Memory B cell (primary cell): ENCODE data around the gene AHSP.
A peak's percentile ranks its signal among the peaks of the same experiment; 100 is the strongest.
"Not testable (repeated sequence)": the region's sequence is repeated elsewhere in the genome, so short reads cannot be mapped to it uniquely, and the experiment has no call there.

Experiments used
- ATAC-seq: fragments of 150-1000 bp; cut with Tn5 transposase; 2 replicates; pipeline ENCODE4 v1.10.0; 2021; ENCODE audit warnings: low read depth, mild to moderate bottlenecking, moderate library complexity
- DNase-seq, 2 donors: peaks; one replicate each; pipeline ENCODE4 v3.0.0; 2022; ENCODE audit warnings: low spot score in 2 of 2
- H3K27ac Mint-ChIP-seq: one replicate; pipeline ENCODE4 v1.8.0; 2022; ENCODE audit warnings: mild to moderate bottlenecking, moderate library complexity, mixed read lengths
- H3K27me3 Mint-ChIP-seq: one replicate; pipeline ENCODE4 v1.8.0; 2022; ENCODE audit warnings: mixed read lengths
- H3K36me3 Mint-ChIP-seq: one replicate; pipeline ENCODE4 v1.8.0; 2022; ENCODE audit warnings: mild to moderate bottlenecking, mixed read lengths
- H3K4me1 Mint-ChIP-seq: one replicate; pipeline ENCODE4 v1.8.0; 2022; ENCODE audit warnings: mixed read lengths
- H3K4me3 Mint-ChIP-seq: one replicate; pipeline ENCODE4 v1.8.0; 2022; ENCODE audit warnings: mild to moderate bottlenecking, moderate library complexity, mixed read lengths
- H3K9me3 Mint-ChIP-seq: one replicate; pipeline ENCODE4 v1.8.0; 2022; ENCODE audit warnings: mixed read lengths

Gene AHSP

DNA sequence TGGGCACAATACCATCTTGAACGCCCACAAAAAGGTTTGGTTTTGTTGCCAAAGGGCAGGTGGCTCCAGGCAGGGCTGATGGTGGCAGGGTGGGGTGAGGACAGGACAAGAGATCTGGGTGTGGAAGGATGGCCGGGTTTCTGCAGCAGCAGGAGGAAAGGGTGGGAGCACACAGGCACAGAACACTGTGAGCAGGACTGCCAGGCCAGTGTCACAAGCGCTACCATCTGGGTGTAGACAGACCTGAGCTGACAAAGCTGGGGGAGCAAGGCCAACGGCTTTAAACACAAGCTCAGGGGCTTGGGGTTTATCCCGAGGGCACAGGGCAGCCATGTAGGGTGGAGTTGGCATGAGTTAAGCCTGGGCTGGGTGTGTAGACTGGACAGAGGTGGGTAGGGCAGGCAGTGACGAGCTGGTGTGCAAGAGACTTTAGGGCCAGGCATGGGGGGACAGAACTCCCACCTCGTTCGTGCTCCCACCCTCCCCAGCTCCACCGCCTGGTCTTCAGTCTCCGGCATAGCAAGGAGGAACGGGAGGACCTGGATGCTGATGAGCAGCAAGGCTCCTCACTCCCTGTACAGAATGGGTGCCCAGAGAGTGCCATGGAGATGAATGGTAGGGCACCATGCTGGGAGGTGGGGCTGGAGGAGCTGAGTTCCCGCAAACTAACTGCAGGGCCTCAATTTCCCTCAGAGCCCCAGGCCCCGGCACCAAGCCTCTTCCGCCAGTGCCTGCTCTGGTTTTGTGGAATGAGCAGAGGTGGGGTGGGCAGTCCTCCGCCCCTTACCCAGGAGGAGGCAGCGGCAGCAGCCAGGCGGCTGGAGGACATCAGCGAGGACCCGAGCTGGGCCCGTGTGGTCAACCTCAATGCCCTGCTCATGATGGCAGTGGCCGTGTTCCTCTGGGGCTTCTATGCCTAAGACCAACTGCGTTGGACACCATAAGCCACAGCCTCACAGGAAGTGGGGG, 37.8 kb upstream of the AHSP start:
- Mint-ChIP-seq H3K27me3 (no peaks in the 10 kb centered on the region), H3K4me3 (peak overlapping the region; percentile 17), H3K27ac (no peak overlapping the region), H3K36me3 (peaks cover 9% of the 10 kb centered on the region), H3K9me3 (no peaks in the 10 kb centered on the region), H3K4me1 (peaks cover 3% of the 10 kb centered on the region)
- DNase-seq (no peak), ATAC-seq (no peak)

DNA sequence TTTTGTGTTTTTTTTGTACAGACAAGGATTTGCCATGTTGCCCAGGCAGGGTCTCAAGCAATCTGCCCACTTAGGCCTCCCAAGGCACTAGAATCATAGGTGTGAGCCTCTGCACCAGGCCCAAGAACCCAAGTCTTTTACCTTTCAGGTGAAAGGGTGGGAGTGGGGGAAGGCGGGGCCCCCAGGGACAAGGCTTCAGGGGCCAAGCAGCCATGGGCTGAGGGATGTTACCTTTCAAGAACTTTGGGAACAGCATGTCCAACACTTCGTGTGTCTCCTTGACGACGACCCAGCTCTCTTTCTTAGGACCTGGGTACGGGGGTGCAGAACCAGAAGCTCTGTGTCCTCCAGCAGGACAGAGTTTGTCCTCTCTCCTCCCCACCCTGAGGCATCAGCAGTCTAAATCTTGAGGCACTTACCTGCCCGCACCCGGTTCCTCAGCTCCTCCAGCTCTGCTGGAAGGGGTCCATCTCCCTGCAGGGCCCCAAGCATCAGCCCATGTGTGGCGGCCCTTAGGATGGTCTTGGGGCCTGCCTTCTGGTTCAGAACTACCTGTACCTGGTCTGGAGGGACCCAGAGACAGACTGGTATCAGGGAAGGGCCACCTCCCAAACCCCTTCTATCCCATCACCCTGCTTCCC, 35.8 kb upstream of the AHSP start:
- Mint-ChIP-seq H3K4me1 (no peaks in the 10 kb centered on the region), H3K36me3 (peaks cover 9% of the 10 kb centered on the region), H3K27me3 (no peaks in the 10 kb centered on the region), H3K9me3 (no peaks in the 10 kb centered on the region), H3K4me3 (no peak overlapping the region), H3K27ac (no peak overlapping the region)
- DNase-seq (no peak), ATAC-seq (no peak)

DNA sequence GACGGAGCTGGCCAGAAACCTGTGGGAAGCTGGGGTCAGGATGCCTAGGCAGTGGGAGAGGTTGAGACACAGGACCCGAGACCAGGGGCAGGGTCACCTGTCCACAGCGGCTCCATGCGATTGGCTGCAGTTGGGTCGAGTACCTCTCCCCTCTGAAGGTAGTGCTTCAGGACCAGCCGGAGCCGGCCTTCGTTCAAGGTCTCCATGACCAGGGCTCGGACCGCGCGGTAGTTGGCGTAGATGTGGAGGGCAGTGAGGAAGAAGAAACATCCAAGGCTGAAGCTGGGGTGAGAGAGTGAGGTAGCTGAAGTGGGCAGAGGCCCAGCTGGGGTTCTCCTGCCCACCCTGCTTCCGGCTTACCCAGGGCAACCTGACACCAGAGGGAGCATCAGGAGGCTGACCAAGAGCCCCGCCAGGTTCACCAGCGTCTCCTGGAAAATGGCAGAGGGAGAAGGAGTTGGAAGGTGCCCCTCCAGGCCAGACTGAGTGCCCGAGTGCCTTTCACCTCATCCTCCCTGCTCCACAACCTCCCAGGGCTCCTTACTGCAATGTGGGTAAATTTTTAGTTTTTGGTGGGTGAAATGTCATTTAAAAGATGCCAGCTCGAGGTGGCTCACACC, 34.1 kb upstream of the AHSP start:
- no peak overlapping the region for H3K4me3 Mint-ChIP-seq
- H3K27ac Mint-ChIP-seq: no peak overlapping the region
- DNase-seq (no peak), ATAC-seq (no peak)
- H3K36me3 Mint-ChIP-seq: peaks cover 20% of the 10 kb centered on the region
- no peaks in the 10 kb centered on the region for H3K4me1 Mint-ChIP-seq
- H3K27me3 Mint-ChIP-seq: no peaks in the 10 kb centered on the region
- no peaks in the 10 kb centered on the region for H3K9me3 Mint-ChIP-seq

DNA sequence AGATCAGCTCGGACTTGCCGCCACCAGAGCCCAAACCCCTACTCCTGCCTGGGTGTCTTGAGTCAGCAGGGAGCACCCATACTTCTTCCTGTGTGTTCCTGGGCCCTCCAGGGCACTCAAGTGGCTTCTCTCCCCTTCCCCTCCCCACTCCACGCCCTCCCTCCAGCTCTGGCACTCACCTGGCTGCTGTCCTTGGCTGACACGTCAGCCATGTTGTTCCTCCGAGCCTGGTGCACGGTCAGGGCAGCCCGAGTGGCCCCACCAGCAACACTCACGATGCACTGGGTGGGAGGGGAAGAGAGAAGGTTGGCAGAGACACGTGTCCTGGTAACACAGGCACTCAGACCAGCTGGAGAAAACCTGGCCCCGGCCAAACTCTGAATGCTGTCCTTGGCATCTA, 31.0 kb upstream of the AHSP start:
- DNase-seq: no peak

DNA sequence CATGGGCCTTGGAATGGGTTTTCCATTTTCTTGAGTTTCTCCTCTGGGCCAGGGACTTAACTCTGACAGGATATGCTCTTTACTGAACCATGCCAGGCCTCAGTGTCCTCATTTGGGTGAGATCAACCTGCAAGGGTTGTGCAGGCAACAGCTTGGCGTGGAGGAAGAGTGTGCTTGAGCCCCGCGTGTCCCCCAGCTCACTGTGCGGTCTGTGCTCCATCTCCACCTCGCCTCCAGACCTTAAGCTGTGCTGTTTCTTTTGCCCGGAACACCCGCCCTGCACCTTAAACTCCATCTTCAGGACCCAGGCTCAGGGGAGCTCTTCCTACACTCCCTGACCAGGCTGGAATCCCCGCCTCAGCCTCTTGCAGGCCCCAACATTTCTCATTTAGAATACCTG, 29.2 kb upstream of the AHSP start:
- H3K27me3 Mint-ChIP-seq: no peaks in the 10 kb centered on the region
- peaks cover 20% of the 10 kb centered on the region for H3K36me3 Mint-ChIP-seq
- no peak for DNase-seq
- H3K4me3 Mint-ChIP-seq: no peak overlapping the region
- ATAC-seq: no peak
- H3K4me1 Mint-ChIP-seq: peaks cover 5% of the 10 kb centered on the region
- no peaks in the 10 kb centered on the region for H3K9me3 Mint-ChIP-seq
- H3K27ac Mint-ChIP-seq: no peak overlapping the region

More for the DNA sequence above, 31.0 kb upstream of the AHSP start:
- Mint-ChIP-seq H3K27ac (no peak overlapping the region), H3K9me3 (no peaks in the 10 kb centered on the region), H3K27me3 (no peaks in the 10 kb centered on the region), H3K4me3 (no peak overlapping the region), H3K4me1 (peaks cover 3% of the 10 kb centered on the region), H3K36me3 (peaks cover 24% of the 10 kb centered on the region)
- ATAC-seq: no peak

DNA sequence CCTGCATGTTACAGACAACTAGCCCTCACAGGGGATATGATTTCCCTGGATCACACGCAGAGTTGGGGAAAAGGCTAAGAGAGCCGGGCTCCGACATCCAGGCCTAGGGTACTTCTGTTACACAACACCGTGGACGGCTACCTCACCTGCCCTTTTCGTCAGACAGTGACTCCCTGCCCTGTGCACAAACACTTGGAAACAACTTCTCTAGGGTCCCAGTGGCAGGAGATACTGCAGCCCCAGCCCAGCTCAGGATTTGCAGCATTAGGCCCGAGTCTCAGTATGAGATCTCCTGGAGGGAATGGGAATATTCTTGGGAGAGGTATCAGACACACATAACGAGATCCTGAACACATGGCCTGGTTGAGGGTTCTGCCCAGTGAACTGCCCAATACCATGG, 27.8 kb upstream of the AHSP start:
- Mint-ChIP-seq H3K27ac (no peak overlapping the region), H3K36me3 (peaks cover 18% of the 10 kb centered on the region), H3K9me3 (no peaks in the 10 kb centered on the region), H3K27me3 (no peaks in the 10 kb centered on the region), H3K4me1 (peaks cover 5% of the 10 kb centered on the region), H3K4me3 (no peak overlapping the region)
- no peak for ATAC-seq
- no peak for DNase-seq

DNA sequence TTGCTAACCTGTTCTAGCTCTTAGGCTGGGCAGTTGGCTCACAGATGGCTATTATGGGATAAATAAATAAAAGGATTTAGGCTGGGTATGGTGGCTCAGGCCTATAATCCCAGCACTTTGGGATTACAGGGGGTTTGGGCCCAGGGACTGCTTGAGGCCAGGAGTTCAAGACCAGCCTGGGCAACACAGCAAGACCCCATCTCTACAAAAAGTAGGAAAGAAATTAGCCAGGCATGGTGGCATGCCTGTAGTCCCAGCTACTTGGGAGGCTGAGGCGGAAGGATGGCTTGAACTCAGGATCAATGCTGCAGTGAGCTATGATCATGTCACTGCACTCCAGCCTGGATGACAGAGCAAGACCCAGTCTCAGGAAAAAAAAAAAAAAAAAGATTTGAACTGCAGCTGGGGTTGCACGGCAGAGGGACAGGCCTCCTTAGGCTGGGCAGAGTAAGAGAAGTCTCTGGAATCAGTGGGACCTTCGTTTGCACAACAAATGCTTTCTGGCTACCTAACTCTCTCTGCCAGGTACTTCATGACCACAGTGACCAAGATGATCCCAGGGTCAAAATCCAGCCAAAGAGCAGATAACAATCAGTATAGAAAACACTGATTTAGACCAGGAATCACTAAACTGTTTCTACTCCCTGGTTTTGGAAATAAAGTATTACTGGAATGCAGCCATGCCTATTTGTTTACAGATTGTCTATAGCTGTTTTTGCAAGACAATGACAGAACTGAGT, 26.3 kb upstream of the AHSP start:
- H3K27ac Mint-ChIP-seq: no peak overlapping the region
- H3K9me3 Mint-ChIP-seq: no peaks in the 10 kb centered on the region
- no peaks in the 10 kb centered on the region for H3K27me3 Mint-ChIP-seq
- H3K36me3 Mint-ChIP-seq: peaks cover 22% of the 10 kb centered on the region
- H3K4me3 Mint-ChIP-seq: no peak overlapping the region
- ATAC-seq (no peak), DNase-seq (no peak)
- H3K4me1 Mint-ChIP-seq: peaks cover 10% of the 10 kb centered on the region

DNA sequence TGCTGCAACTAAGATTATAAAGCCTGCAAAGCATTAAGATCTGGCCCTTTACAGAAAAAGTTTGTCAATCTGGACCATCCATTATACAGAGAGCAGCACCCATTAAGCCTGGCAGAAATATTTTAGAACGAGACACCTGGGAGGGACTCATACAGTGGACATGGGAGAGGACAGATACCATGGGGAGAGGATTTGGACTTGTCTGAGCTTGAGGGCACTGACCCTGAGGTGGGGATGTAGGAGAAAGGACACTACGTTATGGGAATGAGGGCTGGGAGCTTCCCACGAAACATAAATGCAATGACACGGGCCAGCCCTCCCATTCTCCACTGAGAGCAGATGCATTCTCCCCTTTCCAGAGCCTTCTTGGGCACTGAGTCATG, 25.7 kb upstream of the AHSP start:
- Mint-ChIP-seq H3K27ac (no peak overlapping the region), H3K9me3 (no peaks in the 10 kb centered on the region), H3K4me3 (no peak overlapping the region), H3K4me1 (peaks cover 13% of the 10 kb centered on the region), H3K27me3 (no peaks in the 10 kb centered on the region), H3K36me3 (peaks cover 22% of the 10 kb centered on the region)
- DNase-seq (no peak), ATAC-seq (no peak)

DNA sequence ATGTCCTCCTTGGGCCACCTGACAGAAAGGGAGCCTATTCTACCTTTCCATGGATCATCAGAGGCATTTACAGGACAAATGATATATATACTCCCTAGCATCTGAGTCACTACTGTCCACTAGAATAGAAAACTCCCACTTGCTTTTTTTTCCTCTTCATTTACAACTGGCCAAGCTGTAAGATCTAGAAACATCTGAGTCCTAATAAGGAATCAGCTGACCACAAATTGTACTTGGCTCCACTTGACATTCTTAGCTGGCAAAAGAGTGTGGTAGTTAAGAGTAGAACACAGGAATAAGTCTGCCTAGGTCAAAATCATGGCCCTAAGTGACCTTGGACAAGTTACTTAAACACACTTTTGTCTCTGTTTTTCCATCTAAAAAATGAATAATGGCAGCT, 24.7 kb upstream of the AHSP start:
- no peaks in the 10 kb centered on the region for H3K9me3 Mint-ChIP-seq
- H3K27ac Mint-ChIP-seq: no peak overlapping the region
- H3K27me3 Mint-ChIP-seq: no peaks in the 10 kb centered on the region
- ATAC-seq: no peak
- DNase-seq: no peak
- H3K4me3 Mint-ChIP-seq: no peak overlapping the region
- peaks cover 13% of the 10 kb centered on the region for H3K36me3 Mint-ChIP-seq
- H3K4me1 Mint-ChIP-seq: peaks cover 20% of the 10 kb centered on the region

DNA sequence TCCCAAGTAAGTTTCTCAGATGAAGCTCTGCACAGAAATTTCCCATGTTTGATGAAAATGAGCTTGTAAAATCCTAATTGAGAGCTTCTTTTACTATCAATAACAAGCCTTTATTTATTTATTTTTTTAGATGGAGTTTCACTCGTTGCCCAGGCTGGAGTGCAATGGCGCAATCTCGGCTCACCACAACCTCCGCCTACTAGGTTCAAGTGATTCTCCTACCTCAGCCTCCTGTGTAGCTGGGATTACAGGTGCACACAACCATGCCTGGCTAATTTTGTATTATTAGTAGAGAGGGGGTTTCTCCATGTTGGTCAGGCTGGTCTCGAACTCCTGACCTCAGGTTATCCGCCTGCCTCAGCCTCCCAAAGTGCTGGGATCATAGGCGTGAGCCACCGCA, 24.1 kb upstream of the AHSP start:
- H3K27me3 Mint-ChIP-seq, DNase-seq, H3K9me3 Mint-ChIP-seq, H3K4me3 Mint-ChIP-seq, ATAC-seq, H3K27ac Mint-ChIP-seq: not testable (repeated sequence)
- Mint-ChIP-seq H3K4me1 (peaks cover 20% of the 10 kb centered on the region), H3K36me3 (peaks cover 11% of the 10 kb centered on the region)

DNA sequence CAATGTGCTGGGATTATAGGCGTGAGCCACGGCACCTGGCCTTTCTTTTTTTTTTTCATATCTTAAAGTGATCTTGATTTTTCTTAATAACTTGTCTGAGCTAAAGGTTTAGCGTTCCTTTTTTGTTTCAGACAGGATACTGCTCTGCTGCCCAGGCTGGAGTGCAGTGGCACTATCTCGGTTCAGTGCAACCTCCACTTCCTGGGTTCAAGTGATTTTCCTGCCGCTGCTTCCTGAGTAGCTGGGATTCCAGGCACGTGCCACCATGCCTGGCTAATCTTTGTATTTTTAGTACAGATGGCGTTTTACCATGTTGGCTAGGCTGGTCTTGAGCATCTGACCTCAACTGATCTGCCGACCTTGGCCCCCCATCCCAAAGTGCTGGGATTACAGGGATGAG, 23.5 kb upstream of the AHSP start:
- H3K27me3 Mint-ChIP-seq: no peaks in the 10 kb centered on the region
- H3K9me3 Mint-ChIP-seq: no peaks in the 10 kb centered on the region
- ATAC-seq (no peak), DNase-seq (no peak)
- H3K36me3 Mint-ChIP-seq: peaks cover 6% of the 10 kb centered on the region
- no peak overlapping the region for H3K27ac Mint-ChIP-seq
- no peak overlapping the region for H3K4me3 Mint-ChIP-seq
- peaks cover 24% of the 10 kb centered on the region for H3K4me1 Mint-ChIP-seq

DNA sequence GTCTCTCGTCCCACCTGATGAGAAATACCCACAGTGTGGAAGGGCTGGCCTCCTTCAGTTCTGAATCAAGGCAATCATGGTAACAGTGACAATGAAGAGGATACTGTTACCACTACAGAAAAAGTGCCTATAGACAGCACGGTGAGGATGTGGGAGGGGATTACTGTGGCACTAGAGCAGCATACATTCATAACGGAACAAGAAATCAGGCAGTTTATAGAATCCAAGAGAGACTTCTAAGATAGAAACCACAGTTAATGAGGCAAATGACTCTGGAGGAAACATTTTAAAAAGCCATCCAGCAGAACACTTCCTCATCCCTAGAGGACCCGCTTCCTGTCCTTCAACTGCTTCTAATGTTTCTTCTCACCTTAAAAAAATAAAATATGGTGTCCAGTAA, 22.2 kb upstream of the AHSP start:
- Mint-ChIP-seq H3K9me3 (no peaks in the 10 kb centered on the region), H3K36me3 (peaks cover 5% of the 10 kb centered on the region), H3K4me1 (peaks cover 29% of the 10 kb centered on the region), H3K27ac (peak overlapping the region; percentile 73), H3K27me3 (no peaks in the 10 kb centered on the region), H3K4me3 (no peak overlapping the region)
- ATAC-seq (no peak), DNase-seq (no peak)

DNA sequence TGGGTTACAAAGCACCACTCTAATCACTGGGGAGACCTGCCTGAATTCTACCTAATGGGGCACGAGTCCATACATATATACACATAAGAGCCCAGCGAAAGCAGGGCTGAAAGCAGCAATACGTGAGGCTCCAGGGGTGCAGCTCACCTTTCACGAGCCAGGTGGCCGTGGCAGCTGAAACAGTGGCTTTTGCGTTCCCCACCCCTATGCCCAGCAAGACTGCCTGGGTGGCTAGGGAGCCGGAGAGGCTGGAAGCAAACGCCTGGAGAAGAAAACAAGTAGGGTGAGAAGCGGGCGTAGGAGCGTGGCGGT, 20.1 kb upstream of the AHSP start:
- ATAC-seq (peak; percentile 22), DNase-seq (no peak)
- H3K9me3 Mint-ChIP-seq: no peaks in the 10 kb centered on the region
- peaks cover 4% of the 10 kb centered on the region for H3K36me3 Mint-ChIP-seq
- H3K4me1 Mint-ChIP-seq: peaks cover 29% of the 10 kb centered on the region
- peak overlapping the region; percentile 90 for H3K27ac Mint-ChIP-seq
- peak overlapping the region; percentile 91 for H3K4me3 Mint-ChIP-seq
- H3K27me3 Mint-ChIP-seq: no peaks in the 10 kb centered on the region
